Astrocyte of the spinal cord (primary cell): ENCODE measurements around the gene RIF1.

Experiments used
- DNase-seq: peaks from one replicate; pipeline ENCODE4 v3.0.0; 2011; ENCODE audit warnings: low read depth, low spot score
- H3K4me3 ChIP-seq: 2 replicates; pipeline ENCODE4 v1.5.1; 2011; ENCODE audit warnings: low read depth, mild to moderate bottlenecking, low read length, moderate library complexity
- CTCF ChIP-seq: IDR thresholded peaks from 2 replicates; pipeline ENCODE4 v1.5.1; 2012; ENCODE audit warnings: low read depth, mild to moderate bottlenecking, low read length, inconsistent platforms
- in situ Hi-C: cut with HindIII; loops from 2 replicates; pipeline ENCODE4 v1.10.0; 2017; ENCODE audit warnings: low sequenced_read_pairs

Gene RIF1

GRCh38 chr2:151522556-151522955 lies 112.9 kb downstream of the RIF1 start:
- no peak overlapping the region for H3K4me3 ChIP-seq
- no peak for TF ChIP-seq CTCF
- in situ Hi-C loops = no loop called here
- no peak for DNase-seq

GRCh38 chr2:151523850-151524249 lies 114.1 kb downstream of the RIF1 start:
- no peak for DNase-seq
- no peak overlapping the region for H3K4me3 ChIP-seq
- in situ Hi-C loops = no loop called here
- no peak for TF ChIP-seq CTCF

- in situ Hi-C loops = no loop called here
- no peak for TF ChIP-seq CTCF
- DNase-seq = no peak
- H3K4me3 ChIP-seq = no peak overlapping the region
Measured at GRCh38 chr2:151525821-151526373, 116.2 kb downstream of the RIF1 start.

- in situ Hi-C loops = no loop called here
- DNase-seq = no peak
- no peak for TF ChIP-seq CTCF
- no peak overlapping the region for H3K4me3 ChIP-seq
Measured at GRCh38 chr2:151526572-151527090, 116.9 kb downstream of the RIF1 start.
